Chondrocyte (in vitro differentiated cells): Measurements from ENCODE around the gene CNOT11. TPM values are rescaled to one million over a fixed set of nuclear protein-coding genes. Genes with fewer than 3 reads are reported as not detected.
"Not testable (repeated sequence)": the region's sequence is repeated elsewhere in the genome, so short reads cannot be mapped to it uniquely, and the experiment has no call there.

Experiments
- DNase-seq: peaks from one replicate; pipeline ENCODE4 v3.0.0; 2021; ENCODE audit warnings: mixed read lengths, low spot score
- H3K27ac Mint-ChIP-seq: one replicate; pipeline ENCODE4 v1.8.0; 2021; ENCODE audit warnings: mild to moderate bottlenecking, moderate library complexity, mixed read lengths; ENCODE audit not compliant: unreplicated experiment
- H3K27me3 Mint-ChIP-seq: 2 replicates; pipeline ENCODE4 v1.8.0; 2021; ENCODE audit warnings: low read depth, mixed read lengths
- H3K36me3 Mint-ChIP-seq: 2 replicates; pipeline ENCODE4 v1.8.0; 2021; ENCODE audit warnings: low read depth, mixed read lengths
- H3K4me1 Mint-ChIP-seq: 2 replicates; pipeline ENCODE4 v1.8.0; 2021; ENCODE audit warnings: low read depth, mild to moderate bottlenecking, mixed read lengths
- H3K4me3 Mint-ChIP-seq: one replicate; pipeline ENCODE4 v1.8.0; 2021; ENCODE audit warnings: mild to moderate bottlenecking, moderate library complexity, mixed read lengths; ENCODE audit not compliant: unreplicated experiment
- H3K9me3 Mint-ChIP-seq: 2 replicates; pipeline ENCODE4 v1.8.0; 2021; ENCODE audit warnings: low read depth, mixed read lengths
- total RNA-seq: library from RNA; stranded (reverse); gene quantifications from 3 replicates; pipeline ENCODE4 v1.2.1, GENCODE V29; 2021
- TF ChIP-seq, protein P1 (sequence below): fragments of 200-600 bp; sonication (generic); IDR thresholded peaks from 2 replicates; pipeline ENCODE4 v1.5.0; 2021; ENCODE audit warnings: antibody characterized with exemption, mild to moderate bottlenecking, moderate library complexity

CNOT11 gene
- total RNA-seq, 1 donor from 2014 or later, result 31.3 TPM

DNA sequence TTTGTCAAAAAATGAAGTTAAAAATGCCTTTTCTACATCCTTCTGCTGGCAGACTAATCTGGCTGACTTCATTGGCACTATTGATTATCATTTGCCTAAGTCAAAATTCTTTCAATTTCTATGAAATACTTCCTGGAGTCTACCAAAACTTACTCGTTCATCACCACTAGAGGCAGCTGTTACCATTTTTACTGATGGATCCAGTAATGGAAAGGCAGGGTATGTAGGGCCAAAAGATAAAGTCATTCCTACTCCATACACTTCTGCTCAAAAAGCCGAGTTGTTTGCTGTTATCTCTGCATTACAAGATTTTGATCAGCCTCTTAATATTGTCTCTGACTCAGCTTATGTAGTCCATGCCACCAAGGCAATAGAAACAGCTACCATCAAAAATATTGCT is 12.0 kb upstream of the CNOT11 start:
- not testable (repeated sequence) for H3K36me3 Mint-ChIP-seq, DNase-seq, H3K9me3 Mint-ChIP-seq, H3K4me3 Mint-ChIP-seq, H3K4me1 Mint-ChIP-seq, H3K27ac Mint-ChIP-seq, H3K27me3 Mint-ChIP-seq
- TF ChIP-seq, protein P1, sequence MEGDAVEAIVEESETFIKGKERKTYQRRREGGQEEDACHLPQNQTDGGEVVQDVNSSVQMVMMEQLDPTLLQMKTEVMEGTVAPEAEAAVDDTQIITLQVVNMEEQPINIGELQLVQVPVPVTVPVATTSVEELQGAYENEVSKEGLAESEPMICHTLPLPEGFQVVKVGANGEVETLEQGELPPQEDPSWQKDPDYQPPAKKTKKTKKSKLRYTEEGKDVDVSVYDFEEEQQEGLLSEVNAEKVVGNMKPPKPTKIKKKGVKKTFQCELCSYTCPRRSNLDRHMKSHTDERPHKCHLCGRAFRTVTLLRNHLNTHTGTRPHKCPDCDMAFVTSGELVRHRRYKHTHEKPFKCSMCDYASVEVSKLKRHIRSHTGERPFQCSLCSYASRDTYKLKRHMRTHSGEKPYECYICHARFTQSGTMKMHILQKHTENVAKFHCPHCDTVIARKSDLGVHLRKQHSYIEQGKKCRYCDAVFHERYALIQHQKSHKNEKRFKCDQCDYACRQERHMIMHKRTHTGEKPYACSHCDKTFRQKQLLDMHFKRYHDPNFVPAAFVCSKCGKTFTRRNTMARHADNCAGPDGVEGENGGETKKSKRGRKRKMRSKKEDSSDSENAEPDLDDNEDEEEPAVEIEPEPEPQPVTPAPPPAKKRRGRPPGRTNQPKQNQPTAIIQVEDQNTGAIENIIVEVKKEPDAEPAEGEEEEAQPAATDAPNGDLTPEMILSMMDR, result peak; percentile 71

DNA sequence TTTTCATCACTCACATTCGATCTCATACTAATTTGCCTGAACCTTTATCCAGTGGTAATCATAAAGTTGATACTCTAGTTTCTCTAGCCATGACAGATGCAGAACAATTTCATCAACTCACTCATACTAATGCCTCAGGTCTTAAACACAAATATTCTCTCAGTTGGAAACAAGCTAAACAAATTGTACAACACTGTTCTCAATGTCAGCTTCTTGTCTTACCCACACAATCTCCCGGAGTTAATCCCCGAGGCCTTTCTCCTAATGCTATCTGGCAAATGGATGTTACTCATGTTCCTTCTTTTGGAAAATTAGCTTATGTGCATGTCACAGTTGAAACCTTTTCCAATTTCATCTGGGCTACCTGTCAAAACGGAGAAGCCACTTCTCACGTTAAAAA is 11.5 kb upstream of the CNOT11 start:
- H3K36me3 Mint-ChIP-seq, result no peaks in the 10 kb centered on the region
- DNase-seq, result no peak
- H3K4me3 Mint-ChIP-seq, result no peak overlapping the region

DNA sequence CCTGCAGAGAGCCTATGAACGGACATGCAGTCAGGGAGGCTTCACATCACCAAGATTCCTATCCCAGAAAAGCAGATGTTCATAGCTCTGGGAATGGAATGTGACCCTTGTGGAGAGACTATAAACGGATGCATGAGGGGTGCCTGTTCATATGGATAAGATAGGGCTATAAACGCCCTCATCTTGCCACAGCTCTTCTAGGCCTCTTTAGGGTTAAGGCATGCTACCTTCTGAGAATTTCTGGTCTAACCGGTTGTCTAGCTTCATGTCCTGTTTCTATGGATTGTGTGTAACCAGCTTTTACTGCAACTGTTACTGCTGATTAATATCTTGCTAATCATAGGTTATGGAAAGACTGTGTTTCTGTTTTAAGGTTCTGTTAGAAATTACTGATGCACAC is 8.3 kb upstream of the CNOT11 start:
- H3K9me3 Mint-ChIP-seq, H3K36me3 Mint-ChIP-seq, H3K4me1 Mint-ChIP-seq, DNase-seq, H3K4me3 Mint-ChIP-seq, H3K27me3 Mint-ChIP-seq, H3K27ac Mint-ChIP-seq: not testable (repeated sequence)

More for the DNA sequence above, 11.5 kb upstream of the CNOT11 start:
- Mint-ChIP-seq H3K4me1 (peaks cover 8% of the 10 kb centered on the region), H3K9me3 (no peaks in the 10 kb centered on the region), H3K27me3 (no peaks in the 10 kb centered on the region), H3K27ac (no peak overlapping the region)
- TF ChIP-seq, protein P1, result no peak

DNA sequence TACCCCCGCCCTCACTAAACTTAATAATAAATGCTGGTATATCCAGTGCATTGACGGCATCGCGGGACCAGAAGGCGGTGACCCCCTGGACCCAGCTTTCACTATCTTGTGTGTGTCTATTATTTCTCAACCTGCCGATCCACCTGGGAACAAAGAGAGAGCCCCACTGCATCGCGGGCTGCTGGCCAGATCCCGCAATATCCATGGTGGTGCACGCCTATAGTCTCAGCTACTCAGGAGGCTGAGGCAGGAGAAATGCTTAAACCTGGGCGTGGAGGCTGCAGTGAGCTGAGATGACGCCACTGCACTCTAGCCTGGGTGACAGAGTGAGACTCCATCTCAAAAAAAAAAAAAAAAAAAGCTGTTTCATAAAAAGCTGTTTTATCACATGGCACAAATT is 7.8 kb upstream of the CNOT11 start:
- not testable (repeated sequence) for H3K27me3 Mint-ChIP-seq, H3K4me1 Mint-ChIP-seq, H3K4me3 Mint-ChIP-seq, H3K27ac Mint-ChIP-seq, H3K9me3 Mint-ChIP-seq, DNase-seq, H3K36me3 Mint-ChIP-seq

DNA sequence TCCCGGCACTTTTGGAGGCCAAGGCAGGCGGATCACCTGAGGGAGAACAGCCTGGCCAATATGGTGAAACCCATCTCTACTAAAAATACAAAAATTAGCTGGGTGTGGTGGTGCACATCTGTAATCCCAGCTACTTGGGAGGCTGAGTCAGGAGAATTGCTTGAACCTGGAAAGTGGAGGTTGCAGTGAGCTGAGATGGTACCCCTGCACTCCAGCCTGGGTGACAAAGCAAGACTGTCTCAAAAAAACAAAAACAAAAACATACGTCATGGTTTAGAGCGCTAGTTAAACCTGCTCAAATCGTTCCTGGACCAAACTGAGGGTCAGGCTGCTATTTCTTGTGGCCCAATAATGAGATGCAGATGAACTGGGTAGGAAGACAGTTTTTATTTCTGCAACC is 7.2 kb upstream of the CNOT11 start:
- not testable (repeated sequence) for H3K36me3 Mint-ChIP-seq, H3K9me3 Mint-ChIP-seq, DNase-seq, H3K27me3 Mint-ChIP-seq, H3K27ac Mint-ChIP-seq, H3K4me3 Mint-ChIP-seq, H3K4me1 Mint-ChIP-seq

DNA sequence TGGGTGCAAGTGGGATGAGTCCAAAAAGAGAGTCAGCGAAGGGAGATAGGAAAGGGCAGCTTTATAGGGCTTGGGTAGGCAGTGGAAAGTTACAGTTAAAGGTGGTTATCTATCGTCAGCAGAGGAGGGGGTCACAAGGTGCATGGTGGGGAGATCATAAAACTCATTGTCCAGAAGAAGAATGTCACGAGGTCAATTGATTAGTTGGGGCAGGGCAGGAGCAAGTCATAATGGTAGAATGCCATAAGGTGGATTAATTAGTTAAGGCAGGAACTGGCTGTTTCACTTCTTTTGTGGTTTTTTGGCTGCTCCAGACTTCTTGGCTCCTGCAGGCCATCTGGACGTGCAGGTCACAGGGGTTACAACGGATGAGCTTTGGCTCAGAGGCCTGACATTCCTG is 3.9 kb upstream of the CNOT11 start:
- not testable (repeated sequence) for H3K4me3 Mint-ChIP-seq, DNase-seq, H3K36me3 Mint-ChIP-seq, H3K4me1 Mint-ChIP-seq, H3K27me3 Mint-ChIP-seq, H3K9me3 Mint-ChIP-seq, H3K27ac Mint-ChIP-seq

DNA sequence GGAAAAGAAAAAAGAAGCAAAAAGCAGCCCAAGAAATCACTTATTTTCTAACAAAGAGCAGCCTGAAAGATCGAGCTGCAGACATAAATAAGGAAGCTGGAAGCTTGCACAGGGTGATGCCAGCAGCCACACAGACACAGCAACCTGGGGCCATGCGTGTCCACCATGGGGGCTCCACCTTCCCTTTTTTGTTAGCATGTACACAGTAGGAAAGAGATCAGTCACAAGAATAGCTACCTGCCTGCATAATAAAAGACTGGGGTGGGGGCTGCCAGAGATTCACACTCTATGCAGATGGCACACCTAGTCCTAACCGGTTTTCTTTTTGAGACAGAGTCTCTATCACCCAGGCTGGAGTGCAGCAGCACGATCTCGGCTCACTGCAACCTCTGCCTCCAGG is 2.9 kb upstream of the CNOT11 start:
- H3K27ac Mint-ChIP-seq, result no peak overlapping the region
- H3K4me1 Mint-ChIP-seq, result peaks cover 20% of the 10 kb centered on the region
- no peak for DNase-seq
- no peaks in the 10 kb centered on the region for H3K27me3 Mint-ChIP-seq
- TF ChIP-seq, protein P1, result no peak
- no peak overlapping the region for H3K4me3 Mint-ChIP-seq
- H3K9me3 Mint-ChIP-seq, result no peaks in the 10 kb centered on the region
- no peaks in the 10 kb centered on the region for H3K36me3 Mint-ChIP-seq

DNA sequence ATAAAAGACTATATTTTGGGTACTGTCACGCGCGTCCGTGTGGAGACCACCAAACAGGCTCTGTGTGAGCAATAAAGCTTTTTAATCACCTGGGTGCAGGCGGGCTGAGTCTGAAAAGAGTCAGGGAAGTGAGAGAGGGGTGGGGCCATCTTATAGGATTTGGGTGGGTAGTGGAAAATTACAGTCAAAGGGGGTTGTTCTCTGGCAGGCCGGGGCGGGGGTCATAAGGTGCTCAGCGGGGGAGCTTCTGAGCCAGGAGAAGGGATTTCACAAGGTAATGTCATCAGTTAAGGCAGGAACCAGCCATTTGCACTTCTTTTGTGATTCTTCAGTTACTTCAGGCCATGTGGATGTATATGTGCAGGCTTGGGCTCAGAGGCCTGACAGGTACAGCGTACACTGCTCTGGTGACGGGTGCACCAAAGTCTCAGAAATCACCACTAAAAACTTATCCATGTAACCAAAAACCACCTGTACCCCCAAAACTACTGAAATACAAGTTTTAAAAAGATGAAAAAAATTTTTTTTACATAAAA is 1.4 kb upstream of the CNOT11 start:
- H3K36me3 Mint-ChIP-seq, H3K27me3 Mint-ChIP-seq, DNase-seq, H3K9me3 Mint-ChIP-seq, H3K27ac Mint-ChIP-seq: not testable (repeated sequence)
- Mint-ChIP-seq H3K4me1 (peaks cover 33% of the 10 kb centered on the region), H3K4me3 (peak overlapping the region; percentile 22)
